IMR-90 (cell line): ENCODE measurements around the gene CYP4F8. TPM values are rescaled to one million over a fixed set of nuclear protein-coding genes. Genes with fewer than 3 reads are reported as not detected.

Source experiments
- ATAC-seq: fragments of 200-7000 bp; cut with Tn5 transposase; 2 replicates; pipeline ENCODE4 v1.9.1; 2020; ENCODE audit warnings: low read depth, mild to moderate bottlenecking, moderate library complexity
- BruUV-seq: library from RNA; stranded (reverse); fragments of 400-500 nt; replicated peaks from 2 replicates; lab custom pipeline; 2021; lab: Mats Ljungman, UMichigan
- CTCF ChIA-PET: fragments of 300-600 bp; formaldehyde crosslinking; extraction: SDS; loops from one replicate; lab custom pipeline; 2021; ENCODE audit warnings: antibody characterized with exemption; lab: Yijun Ruan, JAX
- POLR2A ChIA-PET: fragments of 300-600 bp; sonication (Branson Sonifier 250); formaldehyde crosslinking; loops from one replicate; lab custom pipeline; 2022; ENCODE audit warnings: antibody characterized with exemption; ENCODE audit not compliant: unreplicated experiment; lab: Charles Lee
- DNase-seq: peaks from one replicate; pipeline ENCODE4 v3.0.0; 2013
- H2AFZ ChIP-seq: replicated peaks from 2 replicates; pipeline ENCODE3; 2013; ENCODE audit warnings: low read length, mild to moderate bottlenecking; ENCODE audit not compliant: poor library complexity
- H2AK5ac ChIP-seq: 2 replicates; pipeline ENCODE4 v1.6.1; 2013; ENCODE audit warnings: low read depth, low read length, inconsistent platforms
- H2AK9ac ChIP-seq: replicated peaks from 2 replicates; pipeline ENCODE3; 2013; ENCODE audit warnings: mild to moderate bottlenecking, low read depth, low read length, moderate library complexity; ENCODE audit not compliant: poor library complexity
- H2BK120ac ChIP-seq: 2 replicates; pipeline ENCODE4 v1.6.1; 2013; ENCODE audit warnings: low read depth, low read length, inconsistent platforms
- H2BK15ac ChIP-seq: 3 replicates; pipeline ENCODE4 v1.6.1; 2013; ENCODE audit warnings: low read depth, low read length, inconsistent platforms
- H2BK20ac ChIP-seq: 2 replicates; pipeline ENCODE4 v1.6.1; 2013; ENCODE audit warnings: low read depth, mild to moderate bottlenecking, inconsistent platforms, low read length, moderate library complexity
- H2BK5ac ChIP-seq: 2 replicates; pipeline ENCODE4 v1.6.1; 2013; ENCODE audit warnings: mild to moderate bottlenecking, low read depth, low read length, inconsistent platforms; ENCODE audit not compliant: poor library complexity, severe bottlenecking
- H3K14ac ChIP-seq: replicated peaks from 2 replicates; pipeline ENCODE4 v1.6.1; 2013; ENCODE audit warnings: low read depth, low read length, inconsistent platforms
- H3K18ac ChIP-seq: 2 replicates; pipeline ENCODE4 v1.6.1; 2013; ENCODE audit warnings: low read depth, low read length, control low read depth
- H3K23ac ChIP-seq: 2 replicates; pipeline ENCODE4 v1.6.1; 2013; ENCODE audit warnings: low read depth, low read length, inconsistent platforms
- H3K27ac ChIP-seq: 2 replicates; pipeline ENCODE4 v1.5.1; 2013; ENCODE audit warnings: mild to moderate bottlenecking, control low read depth, low read length; ENCODE audit not compliant: insufficient read depth
- H3K27me3 ChIP-seq: 2 replicates; pipeline ENCODE4 v1.6.1; 2013; ENCODE audit warnings: low read length; ENCODE audit not compliant: control insufficient read depth, insufficient read depth
- H3K36me3 ChIP-seq: 2 replicates; pipeline ENCODE4 v1.6.1; 2013; ENCODE audit warnings: low read length, mixed read lengths; ENCODE audit not compliant: control insufficient read depth, insufficient read depth
- H3K4ac ChIP-seq: 2 replicates; pipeline ENCODE4 v1.6.1; 2013; ENCODE audit warnings: low read depth, low read length, inconsistent platforms
- H3K4me1 ChIP-seq: 2 replicates; pipeline ENCODE4 v1.6.1; 2013; ENCODE audit warnings: low read length, mixed read lengths; ENCODE audit not compliant: control insufficient read depth, insufficient read depth
- H3K4me2 ChIP-seq: 2 replicates; pipeline ENCODE4 v1.6.1; 2013; ENCODE audit warnings: low read depth, mild to moderate bottlenecking, control low read depth, low read length, moderate library complexity
- H3K4me3 ChIP-seq: 2 replicates; pipeline ENCODE4 v1.5.1; 2013; ENCODE audit warnings: low read depth, mild to moderate bottlenecking, control low read depth, low read length, moderate library complexity; ENCODE audit not compliant: insufficient read depth
- H3K56ac ChIP-seq: 2 replicates; pipeline ENCODE4 v1.6.1; 2013; ENCODE audit warnings: low read length, inconsistent platforms; ENCODE audit not compliant: insufficient read depth; ENCODE audit errors: extremely low read depth
- H3K79me1 ChIP-seq, 2 experiments: 2 replicates each; pipeline ENCODE4 v1.6.1; 2013; ENCODE audit warnings: low read length in 2 of 2, inconsistent platforms in 1 of 2, low read depth in 1 of 2
- H3K9ac ChIP-seq: 2 replicates; pipeline ENCODE4 v1.6.1; 2013; ENCODE audit warnings: low read depth, low read length, control low read depth
- H3K9me1 ChIP-seq: 2 replicates; pipeline ENCODE4 v1.6.1; 2013; ENCODE audit warnings: low read length, inconsistent platforms; ENCODE audit not compliant: insufficient read depth
- H3K9me3 ChIP-seq: 2 replicates; pipeline ENCODE4 v1.6.1; 2013; ENCODE audit warnings: low read length; ENCODE audit not compliant: control insufficient read depth, insufficient read depth
- H4K20me1 ChIP-seq: 2 replicates; pipeline ENCODE4 v1.6.1; 2013; ENCODE audit warnings: low read length, inconsistent platforms; ENCODE audit not compliant: insufficient read depth
- H4K5ac ChIP-seq: 2 replicates; pipeline ENCODE4 v1.6.1; 2013; ENCODE audit warnings: mild to moderate bottlenecking, low read depth, low read length, control low read depth
- H4K8ac ChIP-seq, 2 experiments: 2 replicates each; pipeline ENCODE4 v1.6.1; 2013; ENCODE audit warnings: low read depth in 2 of 2, low read length in 2 of 2, control low read depth in 1 of 2, inconsistent platforms in 1 of 2
- H4K91ac ChIP-seq: 2 replicates; pipeline ENCODE4 v1.6.1; 2013; ENCODE audit warnings: low read depth, low read length, inconsistent platforms; ENCODE audit not compliant: insufficient read depth
- BHLHE40 ChIP-seq: fragments of 150-350 bp; IDR thresholded peaks from 2 replicates; pipeline ENCODE4 v1.6.1; 2016; ENCODE audit warnings: mild to moderate bottlenecking, low read depth, low read length
- CEBPB ChIP-seq: IDR thresholded peaks from 2 replicates; pipeline ENCODE4 v1.6.1; 2012; ENCODE audit warnings: low read depth, low read length, improper control_type of control experiment
- CHD1 ChIP-seq: IDR thresholded peaks from 2 replicates; pipeline ENCODE4 v1.6.1; 2012; ENCODE audit warnings: low read depth, low read length, improper control_type of control experiment
- CTCF ChIP-seq: conservative IDR thresholded peaks from 2 replicates; pipeline ENCODE4 v1.5.1; 2012; ENCODE audit warnings: mild to moderate bottlenecking, low read depth, low read length, improper control_type of control experiment
- ELK1 ChIP-seq: fragments of 150-350 bp; IDR thresholded peaks from 2 replicates; pipeline ENCODE4 v1.6.1; 2016; ENCODE audit warnings: low read depth, mild to moderate bottlenecking, low read length, moderate library complexity, borderline replicate concordance
- FOS ChIP-seq: fragments of 150-350 bp; IDR thresholded peaks from 2 replicates; pipeline ENCODE4 v1.6.1; 2016; ENCODE audit warnings: low read depth, low read length
- MAFK ChIP-seq: IDR thresholded peaks from 2 replicates; pipeline ENCODE4 v1.6.1; 2012; ENCODE audit warnings: low read depth, low read length, improper control_type of control experiment
- MAZ ChIP-seq: IDR thresholded peaks from 2 replicates; pipeline ENCODE4 v1.6.1; 2012; ENCODE audit warnings: low read depth, mild to moderate bottlenecking, low read length, improper control_type of control experiment, moderate library complexity, borderline replicate concordance
- MXI1 ChIP-seq: IDR thresholded peaks from 2 replicates; pipeline ENCODE4 v1.6.1; 2012; ENCODE audit warnings: low read depth, mild to moderate bottlenecking, low read length, moderate library complexity, borderline replicate concordance
- NFE2L2 ChIP-seq: fragments of 150-350 bp; IDR thresholded peaks from 2 replicates; pipeline ENCODE4 v1.6.1; 2016; ENCODE audit warnings: low read depth, mild to moderate bottlenecking, low read length
- POLR2A ChIP-seq: IDR thresholded peaks from 2 replicates; pipeline ENCODE4 v1.6.1; 2012; ENCODE audit warnings: mild to moderate bottlenecking, low read depth, low read length
- RAD21 ChIP-seq: IDR thresholded peaks from 2 replicates; pipeline ENCODE4 v1.6.1; 2012; ENCODE audit warnings: low read length, improper control_type of control experiment
- RCOR1 ChIP-seq: IDR thresholded peaks from 2 replicates; pipeline ENCODE4 v1.6.1; 2012; ENCODE audit warnings: mild to moderate bottlenecking, low read length, improper control_type of control experiment; ENCODE audit not compliant: insufficient replicate concordance
- SMC3 ChIP-seq: fragments of 150-350 bp; IDR thresholded peaks from 2 replicates; pipeline ENCODE4 v1.6.1; 2016; ENCODE audit warnings: low read depth, mild to moderate bottlenecking, antibody characterized with exemption, low read length, moderate library complexity
- WGBS, 2 experiments: methylation state at CpG; one replicate each; pipeline versions ENCODE4 v1.1.5 to v1.1.7; 2013; ENCODE audit warnings: missing lambda C conversion rate in 2 of 2; ENCODE audit not compliant: insufficient read length in 1 of 2; ENCODE audit errors: extremely low coverage in 2 of 2; 5-methylcytosine and 5-hydroxymethylcytosine counted together
- dilution Hi-C: fragments of 300-500 bp; cut with HindIII; formaldehyde crosslinking; loops from one replicate; pipeline ENCODE4 v1.14.3; 2018; ENCODE audit warnings: low sequenced_read_pairs; ENCODE audit not compliant: unreplicated experiment
- in situ Hi-C: fragments of 300-500 bp; cut with MboI; formaldehyde crosslinking; loops from 3 replicates; pipeline ENCODE4 v1.14.3; 2019; ENCODE audit warnings: low sequenced_read_pairs, inconsistent platforms, mixed read lengths
- intact Hi-C: fragments of 100-400 bp; cut with micrococcal nuclease; formaldehyde crosslinking; loops from 2 replicates; pipeline ENCODE4 v1.10.0; 2022
- polyA plus RNA-seq, 3 experiments: library from polyadenylated mRNA; depleted of rRNA; stranded (reverse); fragments of >200 nt; gene quantifications; 2 replicates each; pipeline ENCODE4 v1.2.3, GENCODE V29; 2012; ENCODE audit warnings: low replicate concordance in 1 of 3
- total RNA-seq: library from RNA; depleted of rRNA; stranded (reverse); fragments of >200 nt; gene quantifications from 2 replicates; pipeline ENCODE4 v1.2.3, GENCODE V29; 2012

The CYP4F8 gene
- total and polyA plus RNA-seq, 2 of the 4 experiments (the other 2 are of a cell fraction): not detected

GRCh38 chr19:15635016-15635805 is 20.2 kb downstream of the CYP4F8 start:
- no peak overlapping the region for H2AK9ac ChIP-seq
- H3K4me1 ChIP-seq: no peaks in the 10 kb centered on the region
- H4K8ac ChIP-seq: no peak overlapping the region
- no peak overlapping the region for H3K27ac ChIP-seq
- intact Hi-C loops: no loop called here
- H3K9me3 ChIP-seq: peaks cover 6% of the 10 kb centered on the region; the same call in 1 of the 2 replicates
- H3K27me3 ChIP-seq: no peaks in the 10 kb centered on the region
- no peak overlapping the region for H3K23ac ChIP-seq
- no peak overlapping the region for H2BK15ac ChIP-seq
- H2BK20ac ChIP-seq: no peak overlapping the region
- no peak for ATAC-seq
- dilution Hi-C loops: no loop called here
- no peak overlapping the region for H3K18ac ChIP-seq
- H2BK5ac ChIP-seq: no peak overlapping the region
- no CpG with 5 or more reads among the region's 2 CpGs for WGBS, 2 experiments
- H3K14ac ChIP-seq: no peak overlapping the region
- no peaks in the 10 kb centered on the region for H3K9me1 ChIP-seq
- no peak overlapping the region for H2BK120ac ChIP-seq
- DNase-seq: no peak
- no peak for TF ChIP-seq SMC3
- no peak for TF ChIP-seq MXI1
- no peak for TF ChIP-seq FOS
- no peak for TF ChIP-seq CTCF
- TF ChIP-seq RAD21: no peak
- no peak for TF ChIP-seq CEBPB
- no peak for TF ChIP-seq POLR2A
- TF ChIP-seq MAFK: no peak
- TF ChIP-seq CHD1: no peak
- TF ChIP-seq BHLHE40: no peak
- no peak for TF ChIP-seq NFE2L2
- TF ChIP-seq RCOR1: no peak
- TF ChIP-seq ELK1: no peak
- no peak for TF ChIP-seq MAZ
- H2AFZ ChIP-seq: no peak overlapping the region
- H3K9ac ChIP-seq: no peak overlapping the region
- no peak overlapping the region for H4K91ac ChIP-seq
- no peak overlapping the region for H2AK5ac ChIP-seq
- no peaks in the 10 kb centered on the region for H4K20me1 ChIP-seq
- no peak overlapping the region for H3K56ac ChIP-seq
- ChIA-PET CTCF (no interaction called here), POLR2A (no interaction called here)
- no peak overlapping the region for H3K4me3 ChIP-seq
- H3K4me2 ChIP-seq: no peak overlapping the region
- no peaks in the 10 kb centered on the region for H3K79me1 ChIP-seq
- H4K5ac ChIP-seq: no peak overlapping the region
- no TSS peak for BruUV-seq
- in situ Hi-C loops: loop anchor here (25.0 kb wide), 2 partner anchors 552 to 777 kb away; partner anchors contain the start of genes AP1M1 and FAM32A
- H3K36me3 ChIP-seq: no peaks in the 10 kb centered on the region
- no peak overlapping the region for H3K4ac ChIP-seq
